Body of pancreas (tissue), 4 donors: ENCODE measurements around the gene CLDN11. TPM values are rescaled to one million over a fixed set of nuclear protein-coding genes. Genes with fewer than 3 reads are reported as not detected.

ENCODE experiments used
- ATAC-seq: fragments of 150-250 bp; one replicate; pipeline ENCODE4 v1.9.1; 2016
- DNase-seq, 4 donors: peaks; one replicate each; pipeline ENCODE4 v3.0.0-alpha.2; 2019
- H3K27ac ChIP-seq, 4 donors: fragments of 200-600 bp; sonication (generic); 1 replicate in 3 of 4; 2 replicates in 1 of 4; pipeline versions ENCODE4 v1.5.1 to v1.6.1; 2016 to 2019; ENCODE audit warnings: mild to moderate bottlenecking in 1 of 4, mixed read lengths in 1 of 4, moderate library complexity in 1 of 4
- H3K27me3 ChIP-seq, 2 donors: fragments of 200-600 bp; sonication (generic); one replicate each; pipeline ENCODE4 v1.6.0; 2016; ENCODE audit warnings: mild to moderate bottlenecking in 1 of 2
- H3K36me3 ChIP-seq, 2 donors: fragments of 200-600 bp; sonication (generic); replicated peaks in 1 of 2; 2 replicates each; pipeline ENCODE4 v1.5.1; 2016; ENCODE audit warnings: low read depth in 2 of 2; ENCODE audit not compliant: insufficient read depth in 1 of 2
- H3K4me1 ChIP-seq: fragments of 200-600 bp; sonication (generic); one replicate; pipeline ENCODE4 v1.6.0; 2016
- H3K4me3 ChIP-seq, 2 donors: fragments of 200-600 bp; sonication (generic); 1 replicate in 1 of 2; 2 replicates in 1 of 2; pipeline ENCODE4 v1.5.1; 2016 to 2019
- H3K9me3 ChIP-seq, 3 donors: fragments of 200-600 bp; sonication (generic); 1 replicate in 2 of 3; 2 replicates in 1 of 3; pipeline ENCODE4 v1.5.1; 2016
- CTCF ChIP-seq, 7 experiments: fragments of 450-650 bp in 4 of 7; fragments of 200-600 bp in 3 of 7; sonication (generic) in 3 of 7; IDR thresholded peaks; one replicate each; pipeline ENCODE4 v1.5.1; 2016 to 2019; ENCODE audit warnings: antibody characterized with exemption in 7 of 7
- POLR2A ChIP-seq, 3 donors: fragments of 450-650 bp; IDR thresholded peaks; one replicate each; pipeline ENCODE4 v1.6.1; 2016; ENCODE audit warnings: antibody characterized with exemption in 3 of 3, mild to moderate bottlenecking in 2 of 3
- WGBS, 2 donors: methylation state at CpG; one replicate each; pipeline ENCODE4 v1.1.5; 2017; 5-methylcytosine and 5-hydroxymethylcytosine counted together
- intact Hi-C: fragments of 100-400 bp; cut with DNase I; formaldehyde crosslinking; loops from one replicate; pipeline ENCODE4 v1.15.1; 2023
- total RNA-seq, 2 donors: library from RNA; depleted of rRNA; stranded (reverse); fragments of >200 nt; gene quantifications; one replicate each; pipeline ENCODE4 v1.1.0, GENCODE V29; 2016

Gene CLDN11
- total RNA-seq, 2 donors from 2014 or later = 3.9 to 5.6 TPM

- no peaks in the 10 kb centered on the region for H3K27me3 ChIP-seq
- no peaks in the 10 kb centered on the region for H3K36me3 ChIP-seq
- WGBS, 2 donors = 36 to 37% methylated on average over 4 of the region's 4 CpGs
- TF ChIP-seq CTCF (IDR thresholded peaks at IDR 0.05) (peak in 6 of 7 experiments; percentile 11 to 58 (median 45)), POLR2A (IDR thresholded peaks at IDR 0.05) (no peak)
- no peaks in the 10 kb centered on the region for H3K9me3 ChIP-seq
- no peaks in the 10 kb centered on the region for H3K4me1 ChIP-seq
- no peak overlapping the region for H3K27ac ChIP-seq
- no peak overlapping the region for H3K4me3 ChIP-seq
- intact Hi-C loops = loop anchor here (10.0 kb wide), 1 partner anchor 404 kb away; no protein-coding TSS in a partner anchor
- DNase-seq (peak in 1 of 4 donors; percentile 22), ATAC-seq (no peak)
Observed at GRCh38 chr3:170410428-170411029, 8.1 kb upstream of the CLDN11 start.

- no peak for ATAC-seq
- TF ChIP-seq CTCF (IDR thresholded peaks at IDR 0.05) = no peak
- TF ChIP-seq POLR2A (IDR thresholded peaks at IDR 0.05) = no peak
- no peaks in the 10 kb centered on the region for H3K36me3 ChIP-seq
- DNase-seq = no peak
- no peak overlapping the region for H3K27ac ChIP-seq
- intact Hi-C loops = loop anchor here (10.0 kb wide), 1 partner anchor 402 kb away; no protein-coding TSS in a partner anchor
- H3K4me3 ChIP-seq = no peak overlapping the region
- peaks cover 2% of the 10 kb centered on the region for H3K4me1 ChIP-seq
- H3K27me3 ChIP-seq = no peaks in the 10 kb centered on the region
- 86 to 88% methylated on average over 4 of the region's 4 CpGs for WGBS, 2 donors
- H3K9me3 ChIP-seq = no peaks in the 10 kb centered on the region
Observed at GRCh38 chr3:170413291-170413690, 5.4 kb upstream of the CLDN11 start.

- peaks cover 0 to 2% of the 10 kb centered on the region in 2 donors for H3K27me3 ChIP-seq
- H3K36me3 ChIP-seq = no peaks in the 10 kb centered on the region
- H3K9me3 ChIP-seq = no peaks in the 10 kb centered on the region
- 29 to 31% methylated on average over 5 of the region's 5 CpGs for WGBS, 2 donors
- no peak overlapping the region for H3K27ac ChIP-seq
- H3K4me1 ChIP-seq = peaks cover 11% of the 10 kb centered on the region
- intact Hi-C loops = loop anchor here (10.0 kb wide), 1 partner anchor 401 kb away; no protein-coding TSS in a partner anchor
- H3K4me3 ChIP-seq = no peak overlapping the region
- peak; percentile 23 to 51 (median 43) for DNase-seq
- peak; percentile 86 to 95 (median 90) for TF ChIP-seq CTCF (IDR thresholded peaks at IDR 0.05)
- no peak for TF ChIP-seq POLR2A (IDR thresholded peaks at IDR 0.05)
- ATAC-seq = no peak
Observed at GRCh38 chr3:170414202-170414663, 4.4 kb upstream of the CLDN11 start.

GRCh38 chr3:170417090-170417489 is 1.6 kb upstream of the CLDN11 start:
- WGBS, 2 donors = 56 to 62% methylated on average over 1 of the region's 1 CpG
- ATAC-seq = no peak
- DNase-seq = no peak
- H3K27ac ChIP-seq = no peak overlapping the region
- TF ChIP-seq CTCF (IDR thresholded peaks at IDR 0.05) = no peak
- TF ChIP-seq POLR2A (IDR thresholded peaks at IDR 0.05) = no peak
- H3K27me3 ChIP-seq = peaks cover 0 to 8% of the 10 kb centered on the region in 2 donors
- peaks cover 19% of the 10 kb centered on the region for H3K4me1 ChIP-seq
- intact Hi-C loops = loop anchor here (10.0 kb wide), 1 partner anchor 398 kb away; no protein-coding TSS in a partner anchor
- no peak overlapping the region for H3K4me3 ChIP-seq
- no peaks in the 10 kb centered on the region for H3K9me3 ChIP-seq
- no peaks in the 10 kb centered on the region for H3K36me3 ChIP-seq
